HepG2 (cell line): ENCODE measurements around the gene UCP2. TPM values are rescaled to one million over a fixed set of nuclear protein-coding genes. Genes with fewer than 3 reads are reported as not detected.

ENCODE experiments used
- DBP ChIP-seq: sonication (generic); formaldehyde crosslinking; IDR thresholded peaks from 2 replicates; pipeline ENCODE4 v1.4.0; 2020; ENCODE audit warnings: missing genetic modification reagents; ENCODE audit errors: not compliant biosample characterization
- FOXO1 ChIP-seq: sonication (generic); formaldehyde crosslinking; IDR thresholded peaks from 2 replicates; pipeline ENCODE4 v1.4.0; 2020; ENCODE audit warnings: missing genetic modification reagents
- KAT2B ChIP-seq: fragments of 150-350 bp; IDR thresholded peaks from 2 replicates; pipeline ENCODE4 v1.6.1; 2014; ENCODE audit warnings: low read depth, low read length, borderline replicate concordance
- KDM2A ChIP-seq: sonication (generic); formaldehyde crosslinking; IDR thresholded peaks from 2 replicates; pipeline ENCODE4 v1.4.0; 2020; ENCODE audit warnings: low read depth, missing genetic modification reagents, borderline replicate concordance
- RCOR2 ChIP-seq: IDR thresholded peaks from 2 replicates; pipeline ENCODE4 v1.6.1; 2016; ENCODE audit warnings: missing biosample characterization, missing genetic modification reagents
- TOE1 ChIP-seq: sonication (generic); formaldehyde crosslinking; IDR thresholded peaks from 2 replicates; pipeline ENCODE4 v1.4.0; 2020; ENCODE audit warnings: mild to moderate bottlenecking, missing genetic modification reagents
- ZFP36 ChIP-seq: fragments of 150-350 bp; IDR thresholded peaks from 2 replicates; pipeline ENCODE4 v1.6.1; 2018; ENCODE audit warnings: borderline replicate concordance, low read length, low read depth; ENCODE audit not compliant: partially characterized antibody
- ZHX2 ChIP-seq, 2 experiments: sonication (generic) in 1 of 2; formaldehyde crosslinking in 1 of 2; IDR thresholded peaks; 2 replicates each; pipeline versions ENCODE4 v1.6.1 to v1.9.0; 2014 to 2022; ENCODE audit warnings: antibody characterized with exemption in 1 of 2, borderline replicate concordance in 1 of 2, inconsistent platforms in 1 of 2, low read depth in 1 of 2, missing genetic modification reagents in 1 of 2
- ZNF574 ChIP-seq: sonication (generic); formaldehyde crosslinking; IDR thresholded peaks from 2 replicates; pipeline ENCODE4 v1.4.0; 2020; ENCODE audit warnings: missing genetic modification reagents
- ZNF839 ChIP-seq: sonication (generic); formaldehyde crosslinking; IDR thresholded peaks from 2 replicates; pipeline ENCODE4 v1.4.0; 2020; ENCODE audit warnings: missing genetic modification reagents, mild to moderate bottlenecking, borderline replicate concordance
- polyA plus RNA-seq, 8 experiments: library from polyadenylated mRNA; depleted of rRNA in 3 of 8; stranded (reverse) in 7 of 8; unstranded in 1 of 8; fragments of >200 nt; fragmentation: Illumina TruSeq in 4 of 8; extraction: Trizol in 4 of 8; gene quantifications; 2 replicates each; pipeline versions ENCODE4 v1.2.1 to v1.2.3, GENCODE V29; 2011 to 2016; ENCODE audit warnings: low read depth in 4 of 8, missing spikeins in 1 of 8, mixed read lengths in 1 of 8; ENCODE audit not compliant: insufficient read depth in 1 of 8
- total RNA-seq, 5 experiments: library from RNA; depleted of rRNA; stranded (reverse); fragments of >200 nt; fragmentation: Illumina TruSeq; extraction: Trizol; gene quantifications; 2 replicates each; pipeline ENCODE4 v1.2.3, GENCODE V29; 2016; ENCODE audit warnings: low read depth in 1 of 5
- TF ChIP-seq, protein P1 (sequence below): sonication (generic); formaldehyde crosslinking; IDR thresholded peaks from 2 replicates; pipeline ENCODE4 v1.4.0; 2020; ENCODE audit warnings: missing genetic modification reagents
- TF ChIP-seq, protein P2 (sequence below): sonication (generic); formaldehyde crosslinking; IDR thresholded peaks from 2 replicates; pipeline ENCODE4 v1.4.0; 2020; ENCODE audit warnings: mild to moderate bottlenecking, low read depth, missing genetic modification reagents

UCP2 gene
- total and polyA plus RNA-seq, 2 of the 13 experiments (the other 11 are each of a cell fraction or from before 2014, with no cell fraction given): 2.7 to 3.2 TPM

DNA sequence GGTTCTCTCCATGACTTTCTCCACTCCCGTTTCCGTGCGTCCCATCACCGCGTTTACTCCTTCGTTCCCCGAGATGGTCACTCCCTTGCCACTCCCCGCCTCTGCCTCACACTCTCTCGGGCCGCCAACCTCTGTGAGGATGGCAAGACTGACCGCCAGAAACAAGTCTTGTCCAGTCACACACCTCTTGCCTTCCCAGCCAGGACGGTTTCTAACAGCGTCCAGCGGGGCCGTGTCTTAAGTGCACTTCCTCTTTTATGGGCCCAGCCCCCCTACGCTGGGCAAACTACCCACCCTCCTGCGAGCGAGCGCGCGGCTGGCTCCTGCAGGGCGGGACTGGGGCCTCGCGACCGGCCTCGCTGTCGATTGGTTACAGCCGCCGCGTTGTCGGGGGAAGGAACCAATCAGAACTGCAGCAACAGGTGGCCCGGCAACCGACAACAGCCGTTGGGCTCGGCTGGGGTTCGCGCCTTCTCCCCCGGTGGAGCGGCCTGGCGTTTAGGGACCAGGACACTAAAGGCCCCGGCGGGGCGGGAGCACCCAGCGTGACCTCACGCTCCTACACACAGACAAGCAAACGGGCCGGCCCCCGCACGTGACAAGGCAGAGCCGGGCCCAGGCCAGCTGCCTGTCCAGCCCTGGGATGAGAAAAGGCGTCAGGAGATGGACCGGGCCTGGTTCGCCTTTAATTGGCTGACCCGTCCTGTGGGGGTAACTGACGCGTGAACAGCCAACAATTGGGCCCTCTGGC is 522 bp upstream of the UCP2 start (continued):
- TF ChIP-seq, protein P1, sequence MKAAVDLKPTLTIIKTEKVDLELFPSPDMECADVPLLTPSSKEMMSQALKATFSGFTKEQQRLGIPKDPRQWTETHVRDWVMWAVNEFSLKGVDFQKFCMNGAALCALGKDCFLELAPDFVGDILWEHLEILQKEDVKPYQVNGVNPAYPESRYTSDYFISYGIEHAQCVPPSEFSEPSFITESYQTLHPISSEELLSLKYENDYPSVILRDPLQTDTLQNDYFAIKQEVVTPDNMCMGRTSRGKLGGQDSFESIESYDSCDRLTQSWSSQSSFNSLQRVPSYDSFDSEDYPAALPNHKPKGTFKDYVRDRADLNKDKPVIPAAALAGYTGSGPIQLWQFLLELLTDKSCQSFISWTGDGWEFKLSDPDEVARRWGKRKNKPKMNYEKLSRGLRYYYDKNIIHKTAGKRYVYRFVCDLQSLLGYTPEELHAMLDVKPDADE: 0 out of 2 replicates have a peak, but pooled peaks have one; percentile 76
- TF ChIP-seq FOXO1 (CRISPR knock-in tag) (0 out of 2 replicates have a peak, but pooled peaks have one; percentile 21), ZNF839 (no peak; the same call in 1 of the 2 replicates), DBP (peak; percentile 92), ZNF574 (CRISPR knock-in tag) (peak; percentile 87), KDM2A (CRISPR knock-in tag) (peak; percentile 74), ZHX2 (IDR thresholded peaks at IDR 0.05; ENCODE audit: low read depth) (peak; percentile 45; the same call in 1 of the 2 replicates), ZHX2 (CRISPR knock-in tag; IDR thresholded peaks at IDR 0.05; ENCODE audit: borderline replicate concordance) (peak; percentile 93), TOE1 (CRISPR knock-in tag) (peak; percentile 79; the same call in 1 of the 2 replicates), RCOR2 (CRISPR knock-in tag) (peak; percentile 43; the same call in 1 of the 2 replicates), KAT2B (no peak), ZFP36 (no peak)
- TF ChIP-seq, protein P2, sequence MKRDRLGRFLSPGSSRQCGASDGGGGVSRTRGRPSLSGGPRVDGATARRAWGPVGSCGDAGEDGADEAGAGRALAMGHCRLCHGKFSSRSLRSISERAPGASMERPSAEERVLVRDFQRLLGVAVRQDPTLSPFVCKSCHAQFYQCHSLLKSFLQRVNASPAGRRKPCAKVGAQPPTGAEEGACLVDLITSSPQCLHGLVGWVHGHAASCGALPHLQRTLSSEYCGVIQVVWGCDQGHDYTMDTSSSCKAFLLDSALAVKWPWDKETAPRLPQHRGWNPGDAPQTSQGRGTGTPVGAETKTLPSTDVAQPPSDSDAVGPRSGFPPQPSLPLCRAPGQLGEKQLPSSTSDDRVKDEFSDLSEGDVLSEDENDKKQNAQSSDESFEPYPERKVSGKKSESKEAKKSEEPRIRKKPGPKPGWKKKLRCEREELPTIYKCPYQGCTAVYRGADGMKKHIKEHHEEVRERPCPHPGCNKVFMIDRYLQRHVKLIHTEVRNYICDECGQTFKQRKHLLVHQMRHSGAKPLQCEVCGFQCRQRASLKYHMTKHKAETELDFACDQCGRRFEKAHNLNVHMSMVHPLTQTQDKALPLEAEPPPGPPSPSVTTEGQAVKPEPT (CRISPR knock-in tag): peak; percentile 92
